ENCODE measurements around the gene CFAP53.

DNA sequence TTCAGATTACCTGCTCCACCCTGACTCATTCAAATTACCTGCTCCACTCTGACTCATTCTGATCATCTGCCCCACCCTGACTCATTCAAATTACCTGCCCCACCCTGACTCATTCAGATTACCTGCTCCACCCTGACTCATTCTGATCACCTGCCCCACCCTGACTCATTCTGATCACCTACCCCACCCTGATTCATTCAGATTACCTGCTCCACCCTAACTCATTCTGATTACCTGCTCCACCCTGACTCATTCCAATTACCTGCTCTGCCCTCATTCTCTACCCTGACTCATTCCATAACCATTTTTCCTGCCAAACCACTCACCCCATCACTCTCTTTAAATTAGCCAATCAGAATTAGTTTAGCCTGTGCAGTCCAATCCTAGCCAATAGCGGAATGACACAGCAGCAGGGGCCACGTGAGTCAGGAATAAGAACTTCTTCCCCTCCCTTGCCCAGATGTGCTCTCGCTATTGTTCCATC lies 26.2 kb downstream of the CFAP53 start:
- TF ChIP-seq RCOR1 (IDR thresholded peaks at IDR 0.05; ENCODE audit: low read length) (no peak), MEF2A (IDR thresholded peaks at IDR 0.05; ENCODE audit: borderline replicate concordance, low read depth) (no peak)
- TF ChIP-seq, protein P1, sequence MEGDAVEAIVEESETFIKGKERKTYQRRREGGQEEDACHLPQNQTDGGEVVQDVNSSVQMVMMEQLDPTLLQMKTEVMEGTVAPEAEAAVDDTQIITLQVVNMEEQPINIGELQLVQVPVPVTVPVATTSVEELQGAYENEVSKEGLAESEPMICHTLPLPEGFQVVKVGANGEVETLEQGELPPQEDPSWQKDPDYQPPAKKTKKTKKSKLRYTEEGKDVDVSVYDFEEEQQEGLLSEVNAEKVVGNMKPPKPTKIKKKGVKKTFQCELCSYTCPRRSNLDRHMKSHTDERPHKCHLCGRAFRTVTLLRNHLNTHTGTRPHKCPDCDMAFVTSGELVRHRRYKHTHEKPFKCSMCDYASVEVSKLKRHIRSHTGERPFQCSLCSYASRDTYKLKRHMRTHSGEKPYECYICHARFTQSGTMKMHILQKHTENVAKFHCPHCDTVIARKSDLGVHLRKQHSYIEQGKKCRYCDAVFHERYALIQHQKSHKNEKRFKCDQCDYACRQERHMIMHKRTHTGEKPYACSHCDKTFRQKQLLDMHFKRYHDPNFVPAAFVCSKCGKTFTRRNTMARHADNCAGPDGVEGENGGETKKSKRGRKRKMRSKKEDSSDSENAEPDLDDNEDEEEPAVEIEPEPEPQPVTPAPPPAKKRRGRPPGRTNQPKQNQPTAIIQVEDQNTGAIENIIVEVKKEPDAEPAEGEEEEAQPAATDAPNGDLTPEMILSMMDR (IDR thresholded peaks at IDR 0.05), result no peak
